DOHH2 (cell line): ENCODE results near the gene MS4A6E.

Source experiments
- CTCF ChIP-seq: fragments of 200-600 bp; sonication (generic); IDR thresholded peaks from one replicate; pipeline ENCODE4 v1.5.1; 2014; ENCODE audit warnings: antibody characterized with exemption, mild to moderate bottlenecking, low read depth, low read length; ENCODE audit not compliant: poor library complexity, severe bottlenecking
- EZH2phosphoT487 ChIP-seq: fragments of 200-600 bp; sonication (generic); IDR thresholded peaks from 2 replicates; pipeline ENCODE4 v1.6.1; 2017; ENCODE audit warnings: borderline replicate concordance, mild to moderate bottlenecking, antibody characterized with exemption, low read length, moderate library complexity, mixed read lengths

DNA sequence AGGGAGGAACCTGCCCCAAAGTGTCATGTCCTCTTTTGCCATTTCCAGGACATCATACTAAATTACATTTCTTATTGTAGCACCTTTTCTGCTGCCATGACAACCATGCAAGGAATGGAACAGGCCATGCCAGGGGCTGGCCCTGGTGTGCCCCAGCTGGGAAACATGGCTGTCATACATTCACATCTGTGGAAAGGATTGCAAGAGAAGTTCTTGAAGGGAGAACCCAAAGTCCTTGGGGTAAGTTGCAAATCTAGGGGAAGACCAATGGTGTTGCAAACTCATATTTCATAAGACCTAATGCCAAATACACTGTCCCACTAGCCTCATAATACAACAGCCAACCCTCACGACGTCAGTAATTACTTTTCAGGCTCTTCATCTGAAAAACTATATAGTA, 34.9 kb upstream of the MS4A6E start:
- TF ChIP-seq EZH2phosphoT487 (no peak), CTCF (no peak)
